HepG2 (cell line): ENCODE results near the gene UCP3. TPM values are rescaled to one million over a fixed set of nuclear protein-coding genes. Genes with fewer than 3 reads are reported as not detected.

Experiments used
- ATAC-seq: fragments of 200-7000 bp; cut with Tn5 transposase; 3 replicates; pipeline ENCODE4 v1.9.1; 2020; ENCODE audit warnings: mild to moderate bottlenecking, moderate library complexity
- BruUV-seq: library from RNA; stranded (reverse); fragments of 400-500 nt; replicated peaks from 2 replicates; lab custom pipeline; 2021; lab: Mats Ljungman, UMichigan
- CTCF ChIA-PET: fragments of 300-600 bp; formaldehyde crosslinking; extraction: SDS; loops from one replicate; lab custom pipeline; 2021; ENCODE audit warnings: low total read pairs, inconsistent platforms, low intra/inter-chr PET ratio; lab: Yijun Ruan, JAX
- POLR2A ChIA-PET: fragments of 350-600 bp; sonication (Branson Sonifier 250); formaldehyde crosslinking; loops from one replicate; lab custom pipeline; 2020; ENCODE audit warnings: antibody characterized with exemption, inconsistent platforms; lab: Yijun Ruan, JAX
- DNase-seq: peaks from one replicate; pipeline ENCODE4 v3.0.0-alpha.2; 2015; ENCODE audit warnings: low spot score
- FAIRE-seq: peaks from 3 replicates; lab custom pipeline; 2011; peaks lifted over from hg19 to GRCh38; lab: Jason Lieb, UNC
- H2AFZ ChIP-seq: one replicate; pipeline ENCODE4 v1.6.1; 2011; ENCODE audit warnings: low read length, inconsistent platforms
- H3K27ac ChIP-seq: fragments of 300-600 bp; 3 replicates; pipeline ENCODE4 v1.8.0; 2011; ENCODE audit warnings: mixed run types, mild to moderate bottlenecking, mixed read lengths, low read length, inconsistent platforms; ENCODE audit not compliant: insufficient read depth; ENCODE audit errors: extremely low read length
- H3K27me3 ChIP-seq, 2 experiments: fragments of 200-600 bp in 1 of 2; 2 replicates in 1 of 2; 3 replicates in 1 of 2; pipeline versions ENCODE4 v1.6.0 to v1.8.0; 2011; ENCODE audit warnings: low read length in 2 of 2, mild to moderate bottlenecking in 2 of 2, moderate library complexity in 2 of 2, inconsistent platforms in 1 of 2; ENCODE audit not compliant: insufficient read depth in 2 of 2, control insufficient read depth in 1 of 2
- H3K36me3 ChIP-seq, 2 experiments: fragments of 200-600 bp in 1 of 2; replicated peaks in 1 of 2; 2 replicates in 1 of 2; 3 replicates in 1 of 2; pipeline versions ENCODE4 v1.5.1 to v1.8.0; 2011; ENCODE audit warnings: low read length in 2 of 2, inconsistent platforms in 1 of 2; ENCODE audit not compliant: insufficient read depth in 2 of 2, control insufficient read depth in 1 of 2
- H3K4me1 ChIP-seq: 2 replicates; pipeline ENCODE4 v1.5.1; 2012; ENCODE audit warnings: low read length, inconsistent platforms; ENCODE audit not compliant: insufficient read depth
- H3K4me2 ChIP-seq: 2 replicates; pipeline ENCODE4 v1.6.0; 2011; ENCODE audit warnings: low read depth, low read length, inconsistent platforms
- H3K4me3 ChIP-seq, 3 experiments: fragments of 200-600 bp in 1 of 3; sonication (generic), shearing (Covaris generic) in 1 of 3; replicated peaks in 1 of 3; 2 replicates each; pipeline ENCODE4 v1.5.1; 2011 to 2016; ENCODE audit warnings: low read length in 3 of 3, inconsistent platforms in 2 of 3, low read depth in 2 of 3, mild to moderate bottlenecking in 2 of 3, control low read depth in 1 of 3, mixed read lengths in 1 of 3; ENCODE audit not compliant: insufficient read depth in 1 of 3
- H3K79me2 ChIP-seq: one replicate; pipeline ENCODE4 v1.6.1; 2011; ENCODE audit warnings: low read length, inconsistent platforms; ENCODE audit not compliant: insufficient read depth
- H3K9ac ChIP-seq: 2 replicates; pipeline ENCODE4 v1.6.0; 2011; ENCODE audit warnings: mild to moderate bottlenecking, low read depth, low read length, inconsistent platforms; ENCODE audit not compliant: insufficient read depth
- H3K9me3 ChIP-seq: 2 replicates; pipeline ENCODE4 v1.5.1; 2012; ENCODE audit warnings: mild to moderate bottlenecking, low read length
- H4K20me1 ChIP-seq: 2 replicates; pipeline ENCODE4 v1.6.0; 2011; ENCODE audit warnings: inconsistent platforms, mild to moderate bottlenecking, low read length, moderate library complexity; ENCODE audit not compliant: insufficient read depth
- ATF7 ChIP-seq, 2 experiments: fragments of 450-650 bp in 1 of 2; sonication (generic) in 1 of 2; formaldehyde crosslinking in 1 of 2; IDR thresholded peaks; 2 replicates each; pipeline versions ENCODE4 v1.4.0 to v1.6.1; 2016 to 2020; ENCODE audit warnings: antibody characterized with exemption in 1 of 2, mild to moderate bottlenecking in 1 of 2, missing genetic modification reagents in 1 of 2
- CREB1 ChIP-seq, 2 experiments: fragments of 450-650 bp in 1 of 2; IDR thresholded peaks; 2 replicates each; pipeline ENCODE4 v1.6.1; 2016 to 2017; ENCODE audit warnings: control low read depth in 1 of 2, mild to moderate bottlenecking in 1 of 2, missing compliant biosample characterization in 1 of 2, missing genetic modification characterization in 1 of 2
- ETS1 ChIP-seq: sonication (generic); formaldehyde crosslinking; IDR thresholded peaks from 2 replicates; pipeline ENCODE4 v1.4.0; 2020; ENCODE audit warnings: missing genetic modification reagents
- JUNB ChIP-seq: sonication (generic); formaldehyde crosslinking; IDR thresholded peaks from 2 replicates; pipeline ENCODE4 v1.8.0; 2022; ENCODE audit warnings: missing genetic modification reagents, mild to moderate bottlenecking, borderline replicate concordance
- KLF11 ChIP-seq: IDR thresholded peaks from 2 replicates; pipeline ENCODE4 v1.6.1; 2016; ENCODE audit warnings: missing compliant biosample characterization
- PTBP1 ChIP-seq: fragments of 200-400 bp; formaldehyde crosslinking; IDR thresholded peaks from 2 replicates; pipeline ENCODE4 v1.6.1; 2018; ENCODE audit warnings: low read length, low read depth; ENCODE audit not compliant: poor library complexity, severe bottlenecking
- RARG ChIP-seq: sonication (generic); formaldehyde crosslinking; IDR thresholded peaks from 2 replicates; pipeline ENCODE4 v1.4.0; 2020; ENCODE audit warnings: low read depth, mild to moderate bottlenecking, missing genetic modification reagents
- SSRP1 ChIP-seq: IDR thresholded peaks from 2 replicates; pipeline ENCODE4 v1.6.1; 2016; ENCODE audit warnings: control low read depth
- STAG1 ChIP-seq: sonication (generic); formaldehyde crosslinking; IDR thresholded peaks from 2 replicates; pipeline ENCODE4 v1.4.0; 2020; ENCODE audit warnings: missing genetic modification reagents
- ZKSCAN5 ChIP-seq: sonication (generic); formaldehyde crosslinking; IDR thresholded peaks from 2 replicates; pipeline ENCODE4 v1.5.1; 2020; ENCODE audit warnings: mild to moderate bottlenecking, missing genetic modification reagents
- ZNF101 ChIP-seq: sonication (generic); formaldehyde crosslinking; IDR thresholded peaks from 2 replicates; pipeline ENCODE4 v1.4.0; 2020; ENCODE audit warnings: mild to moderate bottlenecking, low read depth, missing genetic modification reagents, borderline replicate concordance
- ZNF234 ChIP-seq: sonication (generic); formaldehyde crosslinking; conservative IDR thresholded peaks from 2 replicates; pipeline ENCODE4 v1.5.1; 2020; ENCODE audit warnings: mild to moderate bottlenecking, missing genetic modification reagents
- ZNF3 ChIP-seq: IDR thresholded peaks from 2 replicates; pipeline ENCODE4 v1.7.0; 2017; ENCODE audit warnings: inconsistent platforms
- ZNF687 ChIP-seq: sonication (generic); formaldehyde crosslinking; IDR thresholded peaks from 2 replicates; pipeline ENCODE4 v1.5.1; 2020; ENCODE audit warnings: mild to moderate bottlenecking, missing genetic modification reagents, moderate library complexity
- WGBS: methylation state at CpG from one replicate; pipeline ENCODE4 v1.1.6; 2017; ENCODE audit warnings: low lambda C conversion rate; 5-methylcytosine and 5-hydroxymethylcytosine counted together
- in situ Hi-C: cut with HindIII; loops from 2 replicates; pipeline ENCODE4 v1.10.0; 2017; ENCODE audit warnings: low pct_unique_long_range_greater_than_20kb; ENCODE audit not compliant: extremely low pct_ligation_motif_present
- intact Hi-C: fragments of 100-400 bp; cut with micrococcal nuclease; formaldehyde crosslinking; loops from one replicate; pipeline ENCODE4 v1.10.0; 2022; ENCODE audit not compliant: unreplicated experiment
- polyA plus RNA-seq, 8 experiments: library from polyadenylated mRNA; depleted of rRNA in 3 of 8; stranded (reverse) in 7 of 8; unstranded in 1 of 8; fragments of >200 nt; fragmentation: Illumina TruSeq in 4 of 8; extraction: Trizol in 4 of 8; gene quantifications; 2 replicates each; pipeline versions ENCODE4 v1.2.1 to v1.2.3, GENCODE V29; 2011 to 2016; ENCODE audit warnings: low read depth in 4 of 8, missing spikeins in 1 of 8, mixed read lengths in 1 of 8; ENCODE audit not compliant: insufficient read depth in 1 of 8
- total RNA-seq, 5 experiments: library from RNA; depleted of rRNA; stranded (reverse); fragments of >200 nt; fragmentation: Illumina TruSeq; extraction: Trizol; gene quantifications; 2 replicates each; pipeline ENCODE4 v1.2.3, GENCODE V29; 2016; ENCODE audit warnings: low read depth in 1 of 5

The UCP3 gene
- total and polyA plus RNA-seq, 2 of the 13 experiments (the other 11 are each of a cell fraction or from before 2014, with no cell fraction given): 0.37 TPM; not detected in 1

- H3K4me3 ChIP-seq: no peak overlapping the region
- FAIRE-seq (no peak), DNase-seq (no peak), ATAC-seq (no peak)
- ChIA-PET POLR2A (no interaction called here), CTCF (no interaction called here)
- no peaks in the 10 kb centered on the region for H4K20me1 ChIP-seq
- H3K9ac ChIP-seq: no peak overlapping the region
- BruUV-seq: no TSS peak
- intact Hi-C loops (no loop called here), in situ Hi-C loops (no loop called here)
- H3K27me3 ChIP-seq: no peaks in the 10 kb centered on the region
- whole genome bisulfite sequencing: 98% methylated on average over 13 of the region's 14 CpGs
- H3K79me2 ChIP-seq: no peaks in the 10 kb centered on the region
- TF ChIP-seq ETS1 (no peak), CREB1 (IDR thresholded peaks at IDR 0.05) (peak; percentile 54; the same call in 1 of the 2 replicates), CREB1 (CRISPR knock-in tag; IDR thresholded peaks at IDR 0.05) (no peak), ATF7 (IDR thresholded peaks at IDR 0.05) (peak; percentile 74), ATF7 (CRISPR knock-in tag; IDR thresholded peaks at IDR 0.05) (no peak)
- H3K27ac ChIP-seq: no peak overlapping the region
- H2AFZ ChIP-seq: no peak overlapping the region
- no peak overlapping the region for H3K4me2 ChIP-seq
- H3K9me3 ChIP-seq: no peaks in the 10 kb centered on the region
- H3K36me3 ChIP-seq: peaks cover 16 to 47% of the 10 kb centered on the region in 2 experiments; a peak in 4 of 5 replicates
- H3K4me1 ChIP-seq: peaks cover 20% of the 10 kb centered on the region
Observed at GRCh38 chr11:73976451-73977151, 32.3 kb downstream of the UCP3 start.

- POLR2A ChIA-PET: no interaction called here
- no peak for DNase-seq
- TF ChIP-seq ZNF234 (CRISPR knock-in tag) (no peak), RARG (CRISPR knock-in tag) (no peak), JUNB (CRISPR knock-in tag) (no peak), STAG1 (CRISPR knock-in tag) (no peak), ZKSCAN5 (no peak), ZNF3 (CRISPR knock-in tag) (no peak), ZNF101 (no peak), ZNF687 (no peak), SSRP1 (CRISPR knock-in tag) (no peak), KLF11 (CRISPR knock-in tag) (no peak), PTBP1 (no peak)
Observed at GRCh38 chr11:73975479-73975757, 33.5 kb downstream of the UCP3 start.

More at GRCh38 chr11:73975479-73975757, 33.5 kb downstream of the UCP3 start:
- BruUV-seq: no TSS peak
- no peaks in the 10 kb centered on the region for H3K79me2 ChIP-seq
- no peak overlapping the region for H3K4me3 ChIP-seq
- intact Hi-C loops: no loop called here
- peaks cover 16 to 39% of the 10 kb centered on the region in 2 experiments; a peak in 4 of 5 replicates for H3K36me3 ChIP-seq
- ATAC-seq (no peak), FAIRE-seq (no peak)
- no peak overlapping the region for H3K9ac ChIP-seq
- no peaks in the 10 kb centered on the region for H4K20me1 ChIP-seq
- no peaks in the 10 kb centered on the region for H3K9me3 ChIP-seq
- no peaks in the 10 kb centered on the region for H3K27me3 ChIP-seq
- WGBS: 95% methylated on average over 6 of the region's 6 CpGs
- H2AFZ ChIP-seq: no peak overlapping the region
- CTCF ChIA-PET: no interaction called here
- no peak overlapping the region for H3K4me2 ChIP-seq
- in situ Hi-C loops: no loop called here
- H3K27ac ChIP-seq: no peak overlapping the region
- peaks cover 11% of the 10 kb centered on the region for H3K4me1 ChIP-seq
